Posterior cingulate gyrus (tissue), 11 donors: ENCODE results near the gene DCAF17.
"Not testable (repeated sequence)": the region's sequence is repeated elsewhere in the genome, so short reads cannot be mapped to it uniquely, and the experiment has no call there.

Source experiments
- DNase-seq, 10 donors: peaks; one replicate each; pipeline versions ENCODE4 v3.0.0 to v3.0.0-alpha.2; 2020 to 2021; ENCODE audit warnings: mixed read lengths in 3 of 10
- intact Hi-C: fragments of 100-400 bp; cut with DNase I; formaldehyde crosslinking; loops from one replicate; pipeline ENCODE4 v1.15.1; 2023

DCAF17 gene

DNA sequence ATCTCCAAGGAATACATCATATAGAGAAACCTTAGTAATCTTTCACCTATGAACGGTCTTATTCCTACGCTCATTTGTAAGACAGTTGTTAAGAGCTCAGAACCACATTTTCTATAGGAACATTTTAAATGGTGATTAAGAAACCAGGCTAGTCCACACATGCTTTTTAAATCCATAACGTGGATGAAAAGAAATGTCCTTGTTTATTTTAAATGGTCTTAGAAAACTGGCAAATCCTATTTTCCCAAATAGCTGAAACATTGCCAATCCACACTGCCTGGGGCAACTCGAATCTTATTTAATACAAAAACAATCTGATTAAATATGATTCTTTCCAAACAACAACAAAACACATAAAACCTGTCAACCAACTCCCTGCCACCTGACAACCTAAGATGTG, 23.9 kb upstream of the DCAF17 start:
- no peak for DNase-seq
- intact Hi-C loops = no loop called here

GRCh38 chr2:171410624-171411023, 23.4 kb upstream of the DCAF17 start:
- intact Hi-C loops = no loop called here
- no peak for DNase-seq

DNA sequence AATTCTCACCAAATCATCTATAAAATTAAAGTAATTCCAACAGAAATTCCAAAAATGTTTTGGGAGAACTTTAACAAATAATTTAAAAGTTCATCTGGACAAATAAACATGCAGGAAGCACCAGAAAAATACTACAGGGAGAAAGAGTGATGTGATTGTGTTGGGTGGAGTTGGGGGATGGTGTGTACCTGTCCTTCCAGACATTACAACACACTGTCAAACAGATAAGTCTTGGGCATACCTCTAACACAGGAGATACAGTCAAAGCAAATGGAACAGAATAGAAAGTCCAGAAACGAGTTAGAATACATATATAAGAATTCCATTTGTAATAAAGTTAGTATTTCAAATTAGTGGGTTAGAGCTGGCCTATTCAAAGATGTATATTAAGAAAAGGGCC, 22.8 kb upstream of the DCAF17 start:
- DNase-seq = no peak
- intact Hi-C loops = no loop called here

GRCh38 chr2:171411791-171412483, 22.1 kb upstream of the DCAF17 start:
- intact Hi-C loops = no loop called here
- no peak for DNase-seq

DNA sequence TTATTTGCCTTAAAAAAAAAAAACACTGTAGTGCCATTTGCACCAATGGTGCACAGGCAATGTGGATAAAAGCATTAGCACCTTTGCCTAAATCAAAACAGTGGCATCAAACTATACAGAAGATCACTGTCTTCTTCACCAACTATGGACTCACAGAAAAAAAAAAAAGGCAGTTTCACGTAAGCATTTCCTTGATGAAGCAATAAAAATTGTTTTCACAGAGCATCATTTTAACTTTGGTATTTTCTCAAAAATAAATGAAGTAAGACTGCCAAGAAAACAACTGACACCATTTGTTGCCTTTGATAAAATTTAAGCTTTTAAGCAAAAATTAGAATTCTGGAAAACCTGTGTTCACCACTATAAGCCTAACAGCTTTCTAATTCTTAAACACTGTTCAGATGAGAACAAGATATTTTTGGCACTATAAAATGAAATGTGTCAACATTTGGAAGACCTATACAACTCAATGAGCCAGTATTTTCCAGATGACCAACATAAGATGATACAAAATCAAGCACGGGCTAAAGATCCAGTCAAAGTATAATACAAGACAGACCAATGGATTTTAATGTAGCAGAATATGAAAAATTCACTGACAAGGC, 21.4 kb upstream of the DCAF17 start:
- intact Hi-C loops = no loop called here
- DNase-seq = no peak

- DNase-seq, intact Hi-C loops: not testable (repeated sequence)
Observed at GRCh38 chr2:171414645-171415044, 19.4 kb upstream of the DCAF17 start.

DNA sequence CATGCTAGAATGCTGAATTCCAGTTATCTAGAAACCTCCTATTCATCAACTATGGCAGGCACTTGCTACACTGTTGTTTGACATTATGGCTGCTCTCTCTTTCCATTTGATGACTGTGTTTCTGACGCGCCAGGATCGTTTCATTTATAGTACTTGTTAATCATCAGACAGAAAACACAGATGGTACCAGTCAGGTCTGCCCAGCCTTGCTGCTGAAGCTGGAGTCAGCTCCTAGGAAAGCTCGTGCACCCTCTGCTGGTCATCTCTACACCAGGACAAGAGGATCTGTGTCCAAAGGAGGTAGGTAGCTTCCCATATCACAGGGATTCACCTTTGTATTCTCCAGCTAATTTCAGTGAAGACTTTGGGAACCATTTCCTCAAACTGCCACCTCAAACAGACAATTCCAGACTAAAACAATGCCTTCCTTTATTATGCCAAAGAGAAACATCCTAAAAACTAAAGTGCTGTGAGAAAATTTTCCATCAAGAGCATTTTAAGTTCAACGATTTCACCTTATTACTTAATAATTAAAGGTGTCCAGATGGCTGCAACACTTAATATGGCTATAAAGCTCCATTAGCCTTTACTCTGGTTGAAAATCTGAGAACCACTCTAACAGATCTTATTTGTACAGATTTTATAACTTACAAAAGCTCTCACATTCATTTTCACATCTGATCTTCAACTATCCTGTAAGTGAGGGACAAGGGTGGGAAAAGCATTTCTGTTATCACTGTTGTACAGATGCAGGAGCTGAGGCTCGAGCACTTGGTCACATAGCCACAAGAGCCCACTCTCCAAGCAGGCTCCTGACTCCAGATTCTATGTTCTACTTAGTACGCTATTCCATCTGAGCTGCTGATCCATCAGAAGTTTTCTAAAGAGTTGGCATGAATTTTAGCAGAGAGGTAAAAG, 17.8 kb upstream of the DCAF17 start:
- peak; percentile 75 to 98 (median 90) for DNase-seq
- intact Hi-C loops = loop anchor here (1.0 to 2.0 kb wide), 3 partner anchors 255 to 487 kb away; partner anchors contain the start of genes GORASP2 and TLK1

DNA sequence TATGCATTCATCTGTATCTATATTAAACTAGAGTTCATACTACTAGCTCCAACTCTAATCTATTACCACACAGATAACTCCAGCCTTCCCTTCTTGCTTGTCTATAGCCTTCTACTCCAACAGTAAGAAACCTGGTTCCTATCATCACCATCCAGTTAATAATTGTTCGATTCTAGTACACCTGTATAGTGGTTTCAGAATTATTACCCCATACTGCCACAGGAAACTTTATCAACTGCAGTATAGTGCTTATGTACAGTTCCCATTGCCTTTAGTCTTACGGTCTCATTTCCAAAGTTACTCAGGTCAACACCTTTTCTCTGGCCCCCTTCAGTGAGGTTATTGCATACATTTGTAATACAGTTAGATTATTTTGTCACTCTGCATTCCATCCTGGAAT, 14.7 kb upstream of the DCAF17 start:
- intact Hi-C loops = no loop called here
- no peak for DNase-seq

DNA sequence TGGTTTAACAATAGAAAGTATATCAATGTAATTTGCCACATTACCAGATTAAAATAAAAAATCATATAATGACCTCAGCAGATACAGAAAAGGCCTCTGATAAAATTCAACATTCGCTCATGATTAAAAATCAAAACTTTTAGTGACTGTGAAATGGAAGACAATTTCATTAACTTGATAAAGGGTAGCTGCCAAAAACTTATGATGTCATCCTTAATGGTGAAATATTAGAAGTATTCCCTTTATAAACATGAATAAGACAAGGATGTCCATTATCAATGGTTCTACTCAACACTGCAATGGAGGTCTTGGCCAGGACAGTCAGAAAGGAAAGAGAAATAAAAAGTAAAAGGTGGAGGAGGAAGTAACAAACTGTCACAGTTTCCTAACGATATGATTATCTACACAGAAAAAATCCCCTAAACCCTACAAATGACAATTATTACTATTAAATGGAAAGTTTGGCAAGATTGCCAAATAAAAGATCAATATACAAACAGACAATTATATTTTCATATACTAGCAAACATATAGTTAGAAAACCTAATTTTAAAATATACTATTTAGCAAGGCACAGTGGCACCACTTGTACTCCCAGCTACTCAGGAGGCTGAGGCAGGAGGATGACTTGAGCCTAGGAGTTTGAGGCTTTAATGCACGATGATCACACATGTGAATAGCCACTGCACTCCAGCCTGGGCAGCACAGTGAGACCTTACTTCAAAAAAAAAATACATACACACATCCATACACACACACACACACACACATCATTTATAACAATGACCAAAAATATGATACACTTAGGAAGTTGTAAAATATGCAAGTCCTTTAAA, 13.1 kb upstream of the DCAF17 start:
- no peak for DNase-seq
- intact Hi-C loops = no loop called here

DNA sequence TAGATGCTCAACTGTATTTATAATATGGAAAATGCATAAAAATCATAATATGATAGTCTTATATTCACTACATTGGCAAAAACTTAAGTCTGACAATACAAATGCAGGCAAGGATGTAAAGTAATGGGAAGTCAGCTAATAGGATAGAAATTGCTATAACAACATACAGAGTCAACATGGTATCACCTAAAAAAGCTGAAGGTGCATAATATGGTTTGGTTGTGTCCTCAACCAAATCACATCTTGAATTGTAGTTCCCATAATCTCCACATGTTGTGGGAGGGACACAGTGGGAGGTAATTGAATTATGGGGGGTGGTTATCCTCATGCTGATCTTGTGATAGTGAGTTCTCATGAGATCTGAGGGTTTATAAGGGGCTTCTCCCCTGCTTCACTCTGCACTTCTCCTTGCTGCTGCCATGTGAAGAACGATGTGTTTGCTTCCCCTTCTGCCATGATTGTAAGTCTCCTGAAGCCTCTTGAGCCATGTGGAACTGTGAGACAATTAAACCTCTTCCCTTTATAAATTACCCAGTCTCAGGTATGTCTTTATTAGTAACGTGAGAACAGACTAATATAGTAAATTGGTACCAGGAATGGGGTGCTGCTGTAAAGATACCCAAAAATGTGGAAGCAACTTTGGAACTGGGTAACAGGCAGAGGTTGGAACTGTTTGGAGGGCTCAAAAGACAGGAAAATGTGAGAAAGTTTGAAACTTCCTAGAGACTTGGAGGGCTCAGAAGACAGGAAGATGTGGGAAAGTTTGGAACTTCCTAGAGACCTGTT, 11.1 kb upstream of the DCAF17 start:
- intact Hi-C loops, DNase-seq: not testable (repeated sequence)

DNA sequence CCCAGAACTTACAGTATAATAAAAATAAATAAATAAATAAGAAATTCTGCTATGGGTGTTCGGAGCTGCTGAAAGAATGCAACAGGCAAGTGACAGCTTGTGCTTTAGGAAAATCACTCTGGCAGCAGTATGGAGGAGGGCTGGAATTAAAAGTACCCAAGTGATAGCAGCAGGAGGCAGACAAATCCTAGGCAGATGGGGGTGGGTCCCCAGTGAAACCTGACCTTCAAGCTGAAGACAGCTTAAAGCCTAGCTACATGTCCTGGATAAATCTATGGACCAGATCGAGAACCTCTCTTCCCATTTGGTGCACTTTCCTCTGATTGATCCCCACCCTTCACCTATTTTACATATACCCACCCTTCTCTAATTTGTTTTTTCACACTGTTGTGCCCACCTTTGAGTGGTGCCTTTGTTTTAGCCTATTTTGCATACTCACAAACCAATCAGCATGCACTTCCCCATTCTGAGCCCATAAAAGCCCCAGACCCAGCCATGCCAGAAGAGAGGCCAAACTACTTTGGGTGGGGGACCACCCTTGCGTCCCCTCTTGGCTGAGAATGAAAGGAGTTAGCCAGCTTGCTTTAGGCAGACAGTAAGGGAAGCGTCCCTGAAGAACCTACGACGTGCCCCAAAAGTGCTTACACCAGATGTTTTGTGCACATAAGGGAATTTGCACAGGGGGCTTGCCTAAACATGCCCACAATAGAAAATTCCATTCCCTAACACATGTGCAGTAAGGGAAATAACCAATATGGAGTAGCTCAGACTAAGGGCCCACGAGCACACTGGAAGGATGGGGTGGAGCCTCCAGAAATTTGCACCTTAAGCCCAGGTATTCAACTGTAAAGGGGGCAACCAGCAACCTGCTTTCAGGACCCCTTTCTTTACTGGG, 3.3 kb upstream of the DCAF17 start:
- no peak for DNase-seq
- intact Hi-C loops = loop anchor here (5.0 kb wide), 1 partner anchor 458 kb away; no protein-coding TSS in a partner anchor

DNA sequence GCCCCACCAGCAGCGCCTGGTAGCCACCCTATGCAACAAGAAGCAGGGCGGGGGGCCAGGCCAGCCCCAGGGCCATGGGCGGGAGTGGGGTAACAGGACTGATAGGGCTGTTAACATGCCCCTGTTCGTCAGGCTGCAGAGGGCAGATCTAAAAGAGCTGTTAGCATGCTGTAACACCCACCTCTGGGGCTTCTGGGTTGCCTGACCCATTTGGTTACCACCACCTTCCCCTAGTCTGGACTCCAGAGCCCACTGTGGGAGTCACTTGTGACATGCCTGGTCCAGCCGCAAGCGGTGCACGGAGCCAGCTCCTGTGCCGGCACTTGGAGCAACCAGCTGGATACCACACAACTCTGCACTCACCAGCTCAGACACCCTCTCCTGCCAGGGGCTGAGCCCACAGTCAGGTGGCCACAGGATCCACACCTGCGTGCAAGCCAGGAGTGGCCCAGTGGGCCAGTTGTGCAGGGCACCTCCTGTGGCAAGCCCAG, 2.3 kb upstream of the DCAF17 start:
- intact Hi-C loops = loop anchor here (5.0 kb wide), 1 partner anchor 459 kb away; no protein-coding TSS in a partner anchor
- peak in 1 of 10 donors; percentile 73 for DNase-seq

DNA sequence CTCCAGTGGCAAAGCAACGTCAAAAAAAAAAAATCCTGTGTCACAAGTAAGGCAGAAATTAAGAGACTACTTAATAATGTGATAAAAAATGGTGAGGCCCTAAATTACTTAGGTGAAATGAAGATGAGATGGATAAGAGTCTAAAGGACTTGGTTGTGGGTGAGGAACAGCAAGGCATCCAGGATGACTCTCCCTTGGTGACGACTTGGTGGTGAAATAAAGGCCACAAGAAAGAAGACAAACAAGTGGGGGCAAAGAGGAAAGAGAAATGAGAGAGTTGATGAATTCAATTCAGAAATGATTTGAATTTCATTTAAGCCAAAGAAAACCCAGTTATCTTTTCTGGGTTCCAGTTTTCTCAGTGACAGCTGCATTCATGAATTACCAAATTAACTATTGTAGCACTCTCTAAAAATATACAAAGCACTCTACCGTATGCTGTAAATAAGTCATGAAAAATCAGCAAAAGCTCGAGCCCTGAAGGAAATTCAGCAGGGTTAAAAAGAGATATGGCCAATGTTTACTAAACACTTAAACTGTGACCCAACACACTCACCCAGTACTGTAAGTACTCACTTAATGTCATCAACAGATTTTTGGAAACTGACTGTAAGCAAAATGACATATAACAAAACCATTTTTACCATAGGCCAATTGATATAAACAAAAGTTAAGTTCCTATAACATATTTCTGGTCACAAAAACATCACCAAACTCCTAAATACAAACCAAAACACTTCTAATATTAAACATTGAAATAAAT, 1.6 kb upstream of the DCAF17 start:
- DNase-seq = no peak
- intact Hi-C loops = loop anchor here (5.0 kb wide), 1 partner anchor 460 kb away; no protein-coding TSS in a partner anchor

- peak in 1 of 10 donors; percentile 20 for DNase-seq
- intact Hi-C loops = loop anchor here (5.0 kb wide), 1 partner anchor 461 kb away; no protein-coding TSS in a partner anchor
Observed at GRCh38 chr2:171432969-171433762, 860 bp upstream of the DCAF17 start.

GRCh38 chr2:171433763-171434012, 338 bp upstream of the DCAF17 start, which contains the start of gene METTL8:
Gene METTL8 (minus strand): TSS chr2:171433990. CDS start chr2:171392185, 41,805 bp downstream.
- no peak for DNase-seq

DNA sequence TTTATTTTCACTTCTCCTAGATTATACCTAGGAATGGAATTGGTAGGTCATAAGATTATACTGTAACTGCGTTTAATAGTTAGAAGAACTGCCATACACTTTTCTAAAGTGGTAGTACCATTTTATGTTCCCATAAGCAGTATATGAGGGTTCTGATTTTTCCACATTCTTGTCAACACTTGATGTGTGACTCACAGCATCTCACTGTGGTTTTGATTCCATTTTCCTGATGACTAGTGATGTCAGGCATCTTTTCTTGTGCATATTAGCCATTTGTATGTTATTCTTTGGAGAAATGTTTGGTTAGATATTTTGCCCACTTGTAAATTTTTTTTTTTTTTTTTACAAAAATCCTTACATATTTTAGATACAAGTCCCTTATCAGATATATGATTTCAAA, 2.3 kb downstream of the DCAF17 start:
- intact Hi-C loops = loop anchor here (5.0 kb wide), 1 partner anchor 486 kb away; the partner anchor contains the start of gene HAT1

More at GRCh38 chr2:171433763-171434012, 338 bp upstream of the DCAF17 start, which contains the start of gene METTL8:
- intact Hi-C loops = loop anchor here (1.0 to 5.0 kb wide), 3 partner anchors 90 to 461 kb away; partner anchors contain the start of gene TLK1

More for the DNA sequence above, 2.3 kb downstream of the DCAF17 start:
- no peak for DNase-seq
